Glutamatergic neuron (in vitro differentiated cells): ENCODE results near the gene OR52A5. TPM values are rescaled to one million over a fixed set of nuclear protein-coding genes. Genes with fewer than 3 reads are reported as not detected.

ENCODE experiments used
- DNase-seq: peaks from one replicate; pipeline ENCODE4 v3.0.0; 2022
- H3K27ac Mint-ChIP-seq: one replicate; pipeline ENCODE4 v1.8.0; 2020; ENCODE audit warnings: mild to moderate bottlenecking, mixed read lengths, inconsistent platforms; ENCODE audit not compliant: unreplicated experiment
- H3K27me3 Mint-ChIP-seq: one replicate; pipeline ENCODE4 v1.8.0; 2020; ENCODE audit warnings: mild to moderate bottlenecking, moderate library complexity, mixed read lengths, inconsistent platforms; ENCODE audit not compliant: unreplicated experiment
- H3K36me3 Mint-ChIP-seq: one replicate; pipeline ENCODE4 v1.8.0; 2020; ENCODE audit warnings: mild to moderate bottlenecking, mixed read lengths, inconsistent platforms; ENCODE audit not compliant: unreplicated experiment
- H3K4me1 Mint-ChIP-seq: one replicate; pipeline ENCODE4 v1.8.0; 2020; ENCODE audit warnings: mild to moderate bottlenecking, low read depth, mixed read lengths, inconsistent platforms; ENCODE audit not compliant: unreplicated experiment
- H3K4me3 Mint-ChIP-seq: one replicate; pipeline ENCODE4 v1.8.0; 2020; ENCODE audit warnings: mild to moderate bottlenecking, mixed read lengths, inconsistent platforms; ENCODE audit not compliant: unreplicated experiment
- H3K9me3 Mint-ChIP-seq: one replicate; pipeline ENCODE4 v1.8.0; 2020; ENCODE audit warnings: mild to moderate bottlenecking, moderate library complexity, mixed read lengths, inconsistent platforms; ENCODE audit not compliant: unreplicated experiment
- total RNA-seq: library from RNA; stranded (reverse); fragmentation: NEBNext Ultra II Directional; extraction: Animal tissue kit (Norgen Biotek cat#: 25700); gene quantifications from one replicate; pipeline ENCODE4 v1.2.1, GENCODE V29; 2021; ENCODE audit not compliant: unreplicated experiment
- TF ChIP-seq, protein P1 (sequence below): fragments of 200-600 bp; sonication (generic); IDR thresholded peaks from one replicate; pipeline ENCODE4 v1.5.0; 2021; ENCODE audit not compliant: partially characterized antibody, unreplicated experiment

OR52A5 gene
- total RNA-seq, 1 donor from 2014 or later = 0.25 TPM

DNA sequence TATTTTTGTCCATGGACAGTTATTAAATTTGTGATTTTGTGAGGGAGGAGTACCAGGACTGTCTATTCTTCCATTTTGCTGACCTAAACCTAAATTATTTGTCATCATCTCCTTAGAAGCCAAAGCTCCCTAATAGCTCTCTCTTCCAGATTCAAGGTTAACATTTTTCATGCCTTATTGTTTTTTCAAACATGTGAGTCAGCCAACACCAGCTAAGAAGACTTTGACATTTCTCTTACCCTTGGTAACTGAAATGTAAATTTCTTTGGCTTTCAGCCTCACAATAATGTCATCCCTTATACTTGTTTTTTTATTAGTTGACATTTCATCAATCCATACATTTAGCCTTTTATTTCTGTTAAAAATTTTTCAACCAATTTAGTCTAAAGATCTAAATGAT is 49.6 kb downstream of the OR52A5 start:
- peaks cover 16% of the 10 kb centered on the region for H3K4me1 Mint-ChIP-seq
- H3K4me3 Mint-ChIP-seq = no peak overlapping the region
- peak overlapping the region; percentile 57 for H3K27ac Mint-ChIP-seq
- DNase-seq = no peak
- peaks cover 4% of the 10 kb centered on the region for H3K27me3 Mint-ChIP-seq
- TF ChIP-seq, protein P1, sequence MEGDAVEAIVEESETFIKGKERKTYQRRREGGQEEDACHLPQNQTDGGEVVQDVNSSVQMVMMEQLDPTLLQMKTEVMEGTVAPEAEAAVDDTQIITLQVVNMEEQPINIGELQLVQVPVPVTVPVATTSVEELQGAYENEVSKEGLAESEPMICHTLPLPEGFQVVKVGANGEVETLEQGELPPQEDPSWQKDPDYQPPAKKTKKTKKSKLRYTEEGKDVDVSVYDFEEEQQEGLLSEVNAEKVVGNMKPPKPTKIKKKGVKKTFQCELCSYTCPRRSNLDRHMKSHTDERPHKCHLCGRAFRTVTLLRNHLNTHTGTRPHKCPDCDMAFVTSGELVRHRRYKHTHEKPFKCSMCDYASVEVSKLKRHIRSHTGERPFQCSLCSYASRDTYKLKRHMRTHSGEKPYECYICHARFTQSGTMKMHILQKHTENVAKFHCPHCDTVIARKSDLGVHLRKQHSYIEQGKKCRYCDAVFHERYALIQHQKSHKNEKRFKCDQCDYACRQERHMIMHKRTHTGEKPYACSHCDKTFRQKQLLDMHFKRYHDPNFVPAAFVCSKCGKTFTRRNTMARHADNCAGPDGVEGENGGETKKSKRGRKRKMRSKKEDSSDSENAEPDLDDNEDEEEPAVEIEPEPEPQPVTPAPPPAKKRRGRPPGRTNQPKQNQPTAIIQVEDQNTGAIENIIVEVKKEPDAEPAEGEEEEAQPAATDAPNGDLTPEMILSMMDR = no peak
- H3K9me3 Mint-ChIP-seq = no peaks in the 10 kb centered on the region
- H3K36me3 Mint-ChIP-seq = no peaks in the 10 kb centered on the region

DNA sequence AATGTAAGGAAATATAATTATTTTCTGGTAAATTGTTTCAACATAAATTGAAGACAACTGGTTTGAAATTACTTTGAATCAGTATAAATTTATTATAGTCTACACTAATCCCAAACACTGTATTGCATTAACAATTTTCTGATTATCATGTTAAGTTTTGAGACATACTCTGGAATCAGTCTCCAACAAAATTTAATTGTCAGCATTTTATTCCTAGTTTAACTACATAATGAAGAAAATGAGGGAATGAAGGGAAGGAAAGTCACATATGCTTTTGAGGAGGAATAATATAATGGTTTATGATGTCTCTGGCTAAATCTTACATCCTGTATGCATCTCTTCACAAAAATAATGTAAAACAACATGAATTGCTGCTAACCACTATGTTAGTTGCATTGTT is 54.6 kb downstream of the OR52A5 start:
- TF ChIP-seq, protein P1 = no peak
- peaks cover 4% of the 10 kb centered on the region for H3K27me3 Mint-ChIP-seq
- H3K36me3 Mint-ChIP-seq = no peaks in the 10 kb centered on the region

DNA sequence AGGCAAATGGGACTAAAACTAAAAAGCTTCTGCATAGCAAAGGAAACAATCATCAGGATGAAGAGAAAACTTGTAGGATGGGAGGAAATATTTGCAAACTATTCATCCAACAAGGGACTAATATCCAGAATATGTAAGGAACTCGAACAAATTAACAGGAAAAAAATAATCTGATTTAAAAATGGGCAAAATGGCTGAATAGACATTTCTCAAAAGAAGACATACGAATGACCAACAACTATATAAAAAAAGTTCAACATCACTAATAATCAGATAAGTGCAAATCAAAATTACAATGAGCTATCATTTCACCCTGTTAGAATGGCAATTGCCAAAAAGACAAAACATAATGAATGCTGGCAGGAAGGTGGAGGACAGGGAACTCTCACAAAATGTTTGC is 56.8 kb downstream of the OR52A5 start:
- Mint-ChIP-seq H3K4me1 (no peaks in the 10 kb centered on the region), H3K9me3 (no peaks in the 10 kb centered on the region), H3K36me3 (no peaks in the 10 kb centered on the region), H3K4me3 (no peak overlapping the region), H3K27ac (no peak overlapping the region), H3K27me3 (no peaks in the 10 kb centered on the region)
- DNase-seq = no peak
- TF ChIP-seq, protein P1 = no peak

More for the DNA sequence above, 54.6 kb downstream of the OR52A5 start:
- H3K27ac Mint-ChIP-seq = no peak overlapping the region
- H3K4me1 Mint-ChIP-seq = peaks cover 5% of the 10 kb centered on the region
- no peaks in the 10 kb centered on the region for H3K9me3 Mint-ChIP-seq
- no peak overlapping the region for H3K4me3 Mint-ChIP-seq
- no peak for DNase-seq

Other genes starting within 250 kb of the OR52A5 start
- gene OR51A7, start 234.6 kb downstream of the OR52A5 start, total RNA-seq = not detected
- gene OR51G2, start 219.0 kb downstream of the OR52A5 start, total RNA-seq = not detected
- not detected for gene OR51G1, start 214.0 kb downstream of the OR52A5 start, total RNA-seq
- not detected for gene OR51A4, start 190.8 kb downstream of the OR52A5 start, total RNA-seq
- gene OR51A2, start 182.6 kb downstream of the OR52A5 start, total RNA-seq = not detected
- gene OR51L1, start 143.5 kb downstream of the OR52A5 start, total RNA-seq = not detected
- gene OR52J3, start 91.8 kb downstream of the OR52A5 start, total RNA-seq = not detected
- gene OR52E2, start 78.7 kb downstream of the OR52A5 start, total RNA-seq = not detected
- not detected for gene OR52E1, start 68.8 kb downstream of the OR52A5 start, total RNA-seq
- gene OR52A1, start 16.4 kb upstream of the OR52A5 start, total RNA-seq = not detected
- not detected for gene OR51V1, start 62.3 kb upstream of the OR52A5 start, total RNA-seq
- not detected for gene HBB, start 88.7 kb upstream of the OR52A5 start, total RNA-seq
- gene HBD, start 96.1 kb upstream of the OR52A5 start, total RNA-seq = not detected
- not detected for gene HBG1, start 111.5 kb upstream of the OR52A5 start, total RNA-seq
- gene HBG2, start 116.4 kb upstream of the OR52A5 start, total RNA-seq = not detected
- not detected for gene HBE1, start 131.6 kb upstream of the OR52A5 start, total RNA-seq
- gene OR51B4, start 163.6 kb upstream of the OR52A5 start, total RNA-seq = not detected
- gene OR51B2, start 185.9 kb upstream of the OR52A5 start, total RNA-seq = not detected
- not detected for gene OR51B5, start 205.2 kb upstream of the OR52A5 start, total RNA-seq
- not detected for gene OR51B6, start 213.2 kb upstream of the OR52A5 start, total RNA-seq
- gene OR51M1, start 245.5 kb upstream of the OR52A5 start, total RNA-seq = not detected